Retinal pigment epithelial cell (primary cell): ENCODE data around the gene SOX4.
A peak's percentile ranks its signal among the peaks of the same experiment; 100 is the strongest.

Source experiments
- DNase-seq: peaks from one replicate; pipeline ENCODE4 v3.0.0-alpha.2; 2010; ENCODE audit warnings: low read depth
- H3K4me3 ChIP-seq: 2 replicates; pipeline ENCODE4 v1.5.1; 2011; ENCODE audit warnings: mild to moderate bottlenecking, low read length, control low read depth, moderate library complexity
- TF ChIP-seq, protein P1 (sequence below): conservative IDR thresholded peaks from 2 replicates; pipeline ENCODE4 v1.5.1; 2011; ENCODE audit warnings: low read depth, low read length, control low read depth, inconsistent platforms

SOX4 gene

DNA sequence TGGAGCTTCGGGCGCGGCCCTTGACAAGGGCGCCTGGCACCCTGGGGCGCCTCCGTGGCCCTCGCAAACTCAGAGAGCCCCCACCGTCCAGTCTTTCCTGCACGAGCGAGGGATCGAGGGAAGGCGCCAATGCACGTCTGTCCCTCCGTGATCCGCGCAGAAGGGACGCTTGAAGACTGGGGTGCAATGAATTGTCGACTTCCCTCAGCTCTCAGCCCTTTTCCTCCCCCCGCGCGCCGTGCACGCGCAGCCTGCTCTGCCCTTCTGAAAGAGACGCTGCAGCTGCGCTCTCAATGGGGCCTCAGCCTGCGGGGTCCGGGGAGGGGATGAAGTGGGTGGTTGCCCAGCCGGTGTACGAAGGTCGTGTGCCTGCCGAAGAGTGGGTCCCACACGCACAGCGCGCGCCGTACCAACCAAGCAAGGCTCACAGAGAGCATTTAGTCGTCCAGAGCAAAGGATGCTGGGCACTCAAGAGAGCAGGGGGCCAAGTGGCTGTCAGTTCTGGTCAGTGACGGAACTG lies 5.5 kb upstream of the SOX4 start:
- peak overlapping the region; percentile 67 for H3K4me3 ChIP-seq
- DNase-seq, result no peak
- TF ChIP-seq, protein P1, sequence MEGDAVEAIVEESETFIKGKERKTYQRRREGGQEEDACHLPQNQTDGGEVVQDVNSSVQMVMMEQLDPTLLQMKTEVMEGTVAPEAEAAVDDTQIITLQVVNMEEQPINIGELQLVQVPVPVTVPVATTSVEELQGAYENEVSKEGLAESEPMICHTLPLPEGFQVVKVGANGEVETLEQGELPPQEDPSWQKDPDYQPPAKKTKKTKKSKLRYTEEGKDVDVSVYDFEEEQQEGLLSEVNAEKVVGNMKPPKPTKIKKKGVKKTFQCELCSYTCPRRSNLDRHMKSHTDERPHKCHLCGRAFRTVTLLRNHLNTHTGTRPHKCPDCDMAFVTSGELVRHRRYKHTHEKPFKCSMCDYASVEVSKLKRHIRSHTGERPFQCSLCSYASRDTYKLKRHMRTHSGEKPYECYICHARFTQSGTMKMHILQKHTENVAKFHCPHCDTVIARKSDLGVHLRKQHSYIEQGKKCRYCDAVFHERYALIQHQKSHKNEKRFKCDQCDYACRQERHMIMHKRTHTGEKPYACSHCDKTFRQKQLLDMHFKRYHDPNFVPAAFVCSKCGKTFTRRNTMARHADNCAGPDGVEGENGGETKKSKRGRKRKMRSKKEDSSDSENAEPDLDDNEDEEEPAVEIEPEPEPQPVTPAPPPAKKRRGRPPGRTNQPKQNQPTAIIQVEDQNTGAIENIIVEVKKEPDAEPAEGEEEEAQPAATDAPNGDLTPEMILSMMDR, result no peak

DNA sequence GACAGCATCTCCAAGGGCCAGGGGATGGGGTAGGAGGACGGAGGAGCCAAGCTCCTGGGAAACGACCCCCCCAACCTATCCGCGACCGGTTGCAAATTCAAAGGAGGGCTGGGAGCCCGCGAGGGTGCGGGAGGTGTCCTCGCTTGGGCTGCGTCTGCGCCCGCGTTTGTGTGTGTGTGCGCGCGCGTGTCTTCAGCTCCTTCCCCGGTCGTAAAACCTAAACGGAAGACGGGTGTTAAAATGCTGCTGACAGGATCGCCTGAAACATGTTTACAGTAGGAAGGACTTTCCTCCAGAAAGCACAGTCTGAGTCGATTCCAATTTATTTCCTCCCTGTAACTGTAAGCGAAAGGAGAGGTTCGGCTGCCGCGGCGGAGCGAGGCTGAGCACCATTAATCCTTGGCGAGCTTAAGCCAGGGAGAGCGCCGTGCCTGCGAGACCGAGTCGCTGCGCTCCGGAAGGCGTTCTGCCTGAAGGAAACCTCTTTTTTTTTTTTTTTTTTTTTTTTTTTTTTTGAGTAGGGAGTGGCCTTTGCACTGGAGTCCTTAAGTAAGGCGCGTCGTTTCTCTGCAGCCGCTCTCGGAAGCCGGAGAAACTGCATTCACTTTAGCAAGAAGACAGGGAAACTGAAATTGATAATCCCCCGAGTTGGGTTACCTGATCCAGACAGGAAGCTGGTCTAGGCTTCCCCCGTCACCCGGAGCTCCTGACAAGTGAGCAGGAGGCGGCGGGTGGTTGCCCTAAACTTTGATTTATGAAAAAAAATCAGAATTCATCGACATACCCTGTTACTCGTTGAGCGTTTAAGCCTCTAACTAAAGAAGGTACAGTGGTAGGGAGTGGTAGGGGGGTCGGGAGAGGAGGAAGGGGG lies 4.8 kb upstream of the SOX4 start:
- TF ChIP-seq, protein P1, result no peak
- peak overlapping the region; percentile 67 for H3K4me3 ChIP-seq
- peak; percentile 82 for DNase-seq

DNA sequence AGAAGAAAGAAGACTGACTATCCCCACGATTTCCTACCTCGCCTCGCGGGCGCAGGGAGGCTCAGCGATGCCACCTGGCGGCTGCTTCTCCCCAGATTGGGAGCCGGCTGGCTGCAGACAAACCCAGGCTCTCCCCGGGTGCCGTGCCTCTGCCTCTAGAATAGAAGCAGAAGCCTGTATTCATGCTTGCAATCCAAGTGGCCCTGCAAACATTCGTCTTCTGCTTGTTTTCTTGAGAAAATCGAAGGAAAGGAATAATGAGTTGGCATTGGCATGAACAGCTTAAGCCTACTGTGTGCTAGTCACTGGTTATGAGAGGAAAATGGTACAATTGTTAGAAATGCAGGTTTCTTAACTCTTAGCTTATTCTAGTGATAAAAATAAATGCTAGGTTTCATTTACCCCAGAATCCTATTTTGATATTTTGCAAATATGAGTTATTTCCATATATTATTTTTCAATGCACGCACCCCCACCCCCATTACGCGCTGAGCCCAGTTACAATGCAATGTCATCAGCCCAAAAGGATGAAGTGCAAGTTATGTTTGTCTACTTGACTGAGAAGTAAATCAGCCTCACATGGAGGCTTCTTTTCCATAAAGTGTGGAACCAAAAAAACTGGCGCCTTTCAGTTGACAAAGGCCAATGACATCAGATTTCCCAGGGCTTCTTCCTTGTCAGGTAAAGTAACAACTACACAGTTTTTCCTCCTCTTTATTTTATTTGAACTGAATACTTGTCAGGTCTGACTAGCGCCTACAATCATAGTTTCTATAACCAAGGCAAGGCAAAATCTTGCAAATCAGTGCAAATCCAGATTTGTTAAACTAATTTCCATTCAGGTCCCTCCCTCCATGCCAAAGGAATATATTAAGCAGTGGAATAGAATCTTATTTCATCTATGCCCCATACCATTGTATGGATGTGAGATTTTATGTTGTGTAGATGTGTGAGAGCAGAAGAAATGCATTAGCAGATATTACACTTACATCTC lies 3.9 kb upstream of the SOX4 start:
- DNase-seq, result peak; percentile 41
- peak overlapping the region; percentile 67 for H3K4me3 ChIP-seq
- TF ChIP-seq, protein P1, result peak; percentile 95

- H3K4me3 ChIP-seq, result no peak overlapping the region
Observed at GRCh38 chr6:21590346-21590745, 3.2 kb upstream of the SOX4 start.

GRCh38 chr6:21591446-21591845 lies 2.1 kb upstream of the SOX4 start:
- no peak for DNase-seq
- no peak overlapping the region for H3K4me3 ChIP-seq
- TF ChIP-seq, protein P1, result no peak

More at GRCh38 chr6:21590346-21590745, 3.2 kb upstream of the SOX4 start:
- TF ChIP-seq, protein P1, result no peak
- no peak for DNase-seq

GRCh38 chr6:21592953-21593352 lies 598 bp upstream of the SOX4 start:
- DNase-seq, result no peak
- TF ChIP-seq, protein P1, result no peak
- peak overlapping the region; percentile 98 for H3K4me3 ChIP-seq
